Suppressor macrophage treated with lipopolysaccharide for 4 hours (primary cell): ENCODE results near the gene PTPRO.
A peak's percentile ranks its signal among the peaks of the same experiment; 100 is the strongest.

ENCODE experiments used
- DNase-seq: peaks from one replicate; pipeline ENCODE4 v3.0.0-alpha.2; 2020

The PTPRO gene

GRCh38 chr12:15574353-15574752, 252.0 kb downstream of the PTPRO start:
- DNase-seq, result peak; percentile 6

DNA sequence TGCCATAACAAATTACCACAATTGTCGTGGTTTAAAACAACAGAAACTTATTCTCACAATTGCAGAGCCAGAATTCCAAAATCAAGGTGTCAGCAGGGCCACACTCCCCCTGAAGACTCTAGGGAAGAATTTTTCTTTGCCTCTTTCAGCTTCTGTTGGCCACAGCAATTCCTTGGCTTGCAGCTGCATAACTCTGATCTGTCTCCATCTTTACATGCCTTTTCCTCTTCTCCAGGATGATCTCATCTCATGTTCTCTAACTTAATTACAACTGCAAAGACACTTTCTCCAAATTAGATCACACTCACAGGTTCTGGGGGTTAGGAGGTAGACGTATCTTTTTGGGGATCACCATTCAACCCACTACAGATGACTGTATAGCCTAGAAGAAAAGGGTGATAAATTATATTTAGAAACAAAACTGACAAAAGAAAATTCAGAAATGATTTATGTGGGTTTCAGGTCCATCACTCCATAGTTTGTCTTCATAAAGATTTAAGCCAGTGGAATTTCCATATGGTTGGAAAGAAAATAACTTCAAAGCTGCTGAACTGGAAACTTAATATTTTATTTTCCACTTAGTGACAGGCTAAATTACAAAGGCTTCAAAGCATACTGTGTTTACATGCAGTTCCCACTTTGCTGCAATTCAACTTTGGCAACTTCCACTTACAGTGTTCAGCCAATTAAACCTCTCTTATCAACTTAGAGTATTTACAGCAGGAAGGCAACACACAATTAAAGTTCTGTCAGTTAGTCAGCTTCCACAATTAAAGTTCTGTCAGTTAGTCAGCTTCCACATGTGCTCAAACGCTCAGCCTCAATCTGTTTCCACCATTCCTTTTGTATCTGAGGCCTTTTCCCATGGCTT, 253.6 kb downstream of the PTPRO start:
- no peak for DNase-seq

GRCh38 chr12:15580431-15580830, 258.1 kb downstream of the PTPRO start:
- no peak for DNase-seq

DNA sequence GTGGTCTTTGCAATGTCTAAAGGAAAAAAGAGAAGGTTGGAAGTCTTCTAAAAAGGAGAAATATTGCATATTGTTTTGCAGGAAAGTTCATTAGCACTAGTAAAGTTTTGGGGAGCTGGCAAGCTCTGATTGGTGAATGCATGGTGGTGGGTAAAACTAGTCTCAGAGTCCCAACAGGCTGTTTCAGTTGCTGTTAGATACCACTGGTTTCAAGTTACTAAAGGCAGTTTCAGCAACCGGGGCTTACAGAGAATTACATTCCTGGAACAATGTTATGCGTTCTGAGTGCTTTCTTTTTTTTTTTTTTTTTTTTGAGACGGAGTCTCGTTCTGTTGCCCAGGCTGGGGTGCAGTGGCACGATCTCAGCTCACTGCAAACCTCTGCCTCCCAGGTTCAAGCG, 258.7 kb downstream of the PTPRO start:
- no peak for DNase-seq

DNA sequence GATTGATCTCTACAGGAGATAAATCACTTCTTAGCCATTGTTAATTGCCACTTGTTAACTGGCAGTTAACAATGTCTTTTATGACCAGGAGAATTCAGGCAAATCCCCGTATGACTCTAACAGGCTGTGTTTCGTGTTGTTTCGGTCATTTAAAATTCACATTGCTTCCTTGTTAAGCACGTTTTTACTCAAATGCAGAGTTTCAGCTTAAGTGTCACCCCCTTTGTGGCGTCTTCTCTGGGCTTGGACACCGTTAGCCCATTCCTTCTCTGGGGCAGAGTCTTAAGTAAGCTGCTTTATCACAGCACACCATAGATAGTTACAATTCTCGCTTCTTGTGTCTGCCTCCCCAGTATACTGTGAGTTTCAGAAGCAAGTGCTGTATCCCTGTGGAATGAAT, 261.5 kb downstream of the PTPRO start:
- no peak for DNase-seq

DNA sequence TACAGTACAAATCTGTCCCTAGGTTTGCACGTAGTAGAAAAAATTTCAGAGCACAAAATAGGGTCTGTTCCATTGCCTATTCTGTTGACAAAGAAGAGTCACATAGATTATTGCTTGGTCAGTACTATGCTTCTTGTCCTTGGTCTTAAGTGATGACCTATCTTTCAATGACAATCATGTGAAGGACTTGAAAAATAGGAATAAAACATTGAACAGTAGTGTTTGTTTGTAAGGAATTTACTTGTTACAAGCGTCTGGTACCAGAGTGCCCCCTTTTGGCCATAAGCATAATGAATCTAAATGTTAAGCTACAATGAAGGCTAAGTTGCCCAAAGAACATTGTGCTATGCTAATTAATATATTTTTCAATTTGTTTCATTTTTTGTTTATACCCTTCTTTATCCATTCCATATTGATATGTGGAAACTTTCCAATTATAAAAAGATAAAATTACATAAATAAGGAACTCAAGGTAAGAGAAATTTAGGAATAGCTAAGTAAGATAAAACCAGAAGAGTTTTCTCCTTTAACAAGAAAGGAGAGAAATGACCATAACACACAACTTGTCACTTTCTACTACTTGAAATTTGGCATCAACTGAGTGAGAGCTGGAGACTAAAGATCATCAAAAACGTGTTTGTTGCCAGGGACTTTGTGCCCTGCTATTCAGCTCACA, 262.2 kb downstream of the PTPRO start:
- peak; percentile 81 for DNase-seq

DNA sequence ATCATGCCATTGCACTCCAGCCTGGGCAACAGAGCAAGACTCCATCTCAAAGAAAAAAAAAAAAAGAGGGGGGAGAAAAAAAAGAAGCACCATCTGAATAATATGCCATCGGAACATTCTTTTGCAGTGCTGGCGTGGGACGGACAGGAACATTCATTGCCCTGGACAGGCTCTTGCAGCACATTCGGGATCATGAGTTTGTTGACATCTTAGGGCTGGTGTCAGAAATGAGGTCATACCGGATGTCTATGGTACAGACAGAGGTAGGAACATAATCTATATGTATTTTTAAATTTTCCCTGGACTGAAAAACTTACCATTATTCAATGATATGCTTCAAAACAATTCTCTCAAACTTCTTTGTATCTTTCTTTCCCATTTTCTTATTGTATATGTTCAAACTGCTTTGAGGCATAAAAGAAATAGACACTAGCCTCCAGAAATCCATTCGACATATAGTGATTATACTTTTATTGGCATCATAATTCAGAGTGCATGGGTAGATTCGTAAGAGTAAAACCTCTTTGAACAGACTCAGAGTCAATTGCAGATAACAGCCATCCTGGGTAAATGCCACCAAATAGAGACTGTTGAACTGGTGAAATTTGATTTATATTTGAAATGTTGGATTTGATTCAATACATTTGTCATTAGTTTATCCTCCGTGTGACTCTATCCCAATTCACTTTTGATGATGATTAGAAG, 267.2 kb downstream of the PTPRO start:
- DNase-seq, result no peak

GRCh38 chr12:15590180-15590826, 268.0 kb downstream of the PTPRO start:
- peak; percentile 77 for DNase-seq

GRCh38 chr12:15591811-15592210, 269.5 kb downstream of the PTPRO start:
- no peak for DNase-seq

DNA sequence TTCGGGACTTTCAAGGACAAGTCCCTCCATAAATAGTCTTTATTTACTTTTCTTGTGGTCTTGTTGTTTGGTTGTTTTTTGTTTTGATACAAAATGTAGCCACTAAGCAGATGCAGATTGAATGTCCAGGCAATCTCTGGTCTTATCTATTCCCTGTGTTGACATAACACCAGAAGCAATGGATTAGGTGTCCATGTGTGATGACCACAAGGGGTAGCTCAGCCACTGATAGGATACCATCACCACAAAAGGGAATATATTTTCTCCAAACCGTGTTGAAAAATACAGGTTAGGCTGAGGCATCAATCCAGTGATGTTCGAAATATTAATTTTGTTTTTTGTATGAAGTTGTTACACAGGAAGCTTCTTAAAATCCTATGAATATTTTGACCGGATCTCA, 270.6 kb downstream of the PTPRO start:
- DNase-seq, result no peak

DNA sequence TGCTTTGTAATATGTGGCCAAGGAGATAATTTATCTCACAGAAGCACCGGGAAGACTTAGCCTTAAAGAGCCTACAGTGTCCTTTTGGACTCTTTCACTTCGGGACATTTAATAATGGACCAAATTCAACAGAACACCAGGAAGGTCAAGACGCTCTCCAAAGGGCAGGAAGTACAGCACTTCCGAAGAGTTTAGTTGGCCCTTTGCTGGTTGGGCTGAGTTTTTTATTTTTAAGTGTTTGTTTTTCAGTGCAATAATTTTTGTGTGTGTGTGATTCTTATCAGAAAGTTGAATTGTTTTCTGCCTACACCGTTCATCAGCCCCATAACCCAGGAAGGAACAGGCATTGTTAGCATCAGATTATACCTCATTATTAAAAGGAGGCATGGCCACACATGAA, 273.9 kb downstream of the PTPRO start:
- DNase-seq, result no peak

DNA sequence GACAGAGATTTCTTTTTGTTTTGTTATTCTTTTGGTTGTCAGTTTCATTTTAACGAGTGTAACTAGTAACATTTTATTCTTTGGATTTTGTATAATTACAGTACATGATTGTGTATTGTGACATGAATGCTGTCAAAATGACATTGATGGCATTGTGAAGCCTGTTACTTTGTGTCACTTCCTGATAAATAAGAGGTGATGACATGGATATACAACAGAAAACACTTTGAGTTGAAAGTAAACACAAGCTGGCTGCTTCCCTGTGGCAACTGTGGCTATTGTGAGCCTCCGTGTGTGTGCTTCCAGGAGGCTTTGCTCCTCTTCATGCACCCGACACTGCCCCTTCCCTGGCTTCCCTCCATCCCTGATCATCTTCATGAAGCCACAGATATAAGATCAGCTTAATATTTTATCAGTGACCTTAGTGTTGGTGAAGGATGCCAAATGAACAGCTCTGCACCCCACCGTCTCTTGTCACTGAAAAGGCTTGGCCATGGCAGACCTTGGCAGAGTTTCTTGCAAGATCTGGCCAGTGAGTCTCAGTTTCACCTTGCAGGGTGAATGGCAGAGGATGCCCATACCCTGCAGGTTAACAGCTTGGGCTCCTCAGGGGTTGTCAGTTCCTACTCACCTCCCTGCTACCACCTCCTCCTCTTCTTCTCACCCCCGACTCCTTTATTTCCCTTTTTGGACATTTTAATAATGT, 275.0 kb downstream of the PTPRO start:
- DNase-seq, result no peak

GRCh38 chr12:15599266-15600037, 277.1 kb downstream of the PTPRO start:
- DNase-seq, result no peak

GRCh38 chr12:15600223-15600935, 278.1 kb downstream of the PTPRO start:
- no peak for DNase-seq

DNA sequence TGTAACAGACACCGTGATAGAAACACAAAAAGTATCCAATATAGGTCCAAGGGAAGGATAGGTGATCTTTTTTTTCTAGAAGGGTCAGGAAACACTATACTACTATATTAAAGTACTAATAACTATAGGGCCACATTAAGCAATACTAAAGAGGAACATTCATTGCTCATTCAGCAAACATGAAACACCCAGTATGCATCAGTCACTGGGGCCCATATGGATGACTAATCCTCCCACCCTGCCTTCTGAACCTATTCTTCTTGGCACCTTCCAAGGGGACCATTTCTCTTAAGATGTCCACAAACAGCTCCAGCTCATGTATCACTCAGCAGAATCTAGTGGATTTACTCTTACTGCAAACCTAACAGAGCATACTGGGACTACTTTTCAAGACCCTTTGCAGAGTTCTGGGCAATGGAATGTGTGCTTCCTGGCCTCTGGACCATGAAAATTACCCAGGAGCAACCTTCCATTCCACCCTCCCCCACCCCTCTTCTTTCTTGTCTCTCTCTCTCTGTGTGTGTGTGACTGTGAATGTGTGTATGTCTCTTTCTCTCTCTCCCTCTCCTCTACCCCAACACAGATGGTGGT, 279.0 kb downstream of the PTPRO start:
- peak; percentile 76 for DNase-seq

GRCh38 chr12:15602051-15602672, 279.9 kb downstream of the PTPRO start:
- peak; percentile 43 for DNase-seq

DNA sequence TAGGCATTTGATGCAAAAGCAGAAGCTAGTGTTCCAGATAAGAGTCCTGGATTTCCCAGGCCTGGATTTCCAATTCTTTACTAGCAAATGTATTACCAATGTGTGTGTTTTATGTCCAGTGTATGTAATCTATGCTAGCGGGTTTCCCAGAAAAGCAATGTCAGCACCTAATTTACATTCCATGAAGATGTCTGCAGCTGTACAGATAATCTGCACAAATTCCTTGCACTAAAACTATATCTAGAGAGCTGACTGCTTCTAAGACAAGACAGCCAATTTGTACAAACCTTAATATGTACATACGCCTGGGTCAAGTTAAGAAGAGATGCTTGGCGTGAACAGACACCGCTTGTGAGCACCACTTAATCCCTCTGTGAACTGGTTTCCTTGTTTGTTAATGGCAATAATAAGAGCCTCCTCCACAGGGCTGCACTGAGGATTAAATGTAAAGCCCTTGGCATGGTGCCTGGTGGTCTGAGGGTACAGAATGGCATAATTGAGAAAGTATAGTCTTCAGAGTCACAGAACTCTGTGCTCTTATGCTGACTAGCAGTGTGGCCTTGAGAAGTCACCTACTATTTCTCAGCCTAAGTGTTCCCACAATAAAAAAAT, 281.3 kb downstream of the PTPRO start:
- DNase-seq, result no peak

DNA sequence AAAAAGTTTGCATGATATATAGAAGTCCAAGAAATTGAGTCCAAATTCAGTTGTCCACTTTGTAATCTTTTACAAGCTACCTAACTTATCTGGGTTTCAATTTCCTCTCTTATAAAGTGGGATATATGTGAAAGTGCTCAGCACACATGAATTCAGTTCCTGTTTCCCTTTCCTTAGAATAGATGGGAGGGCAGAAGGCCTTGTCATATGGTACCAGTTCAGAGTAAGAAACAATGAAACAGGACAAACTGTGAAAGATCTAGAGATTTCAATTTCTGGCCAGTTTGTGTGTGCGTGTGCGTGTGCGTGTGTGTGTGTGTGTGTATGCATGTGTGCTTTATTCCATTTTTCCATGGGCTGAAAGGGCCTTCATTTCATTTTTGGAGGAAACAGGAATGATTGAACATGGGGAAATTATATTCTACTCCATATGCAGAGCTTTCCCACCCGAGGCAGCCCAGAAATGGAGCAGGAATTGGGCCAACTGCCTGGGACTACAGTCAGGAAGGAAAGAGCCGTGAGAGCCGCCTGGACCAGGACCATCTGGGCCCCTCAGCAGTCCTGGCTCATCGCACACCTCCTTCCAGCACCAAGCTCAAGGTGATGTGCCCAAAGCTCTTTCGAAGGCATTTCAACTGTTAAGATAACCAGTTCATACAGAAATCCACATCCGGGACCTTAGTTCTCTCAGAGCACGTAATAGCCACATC, 283.7 kb downstream of the PTPRO start:
- peak; percentile 54 for DNase-seq

GRCh38 chr12:15608406-15608805, 286.1 kb downstream of the PTPRO start:
- DNase-seq, result no peak
